ENCODE data around the gene MCCD1. TPM values are rescaled to one million over a fixed set of nuclear protein-coding genes. Genes with fewer than 3 reads are reported as not detected.
A peak's percentile ranks its signal among the peaks of the same experiment; 100 is the strongest.

The MCCD1 gene
- total RNA-seq, 8 experiments from 2014 or later: 0.38 to 1.9 (median 0.75) TPM; not detected in 1

DNA sequence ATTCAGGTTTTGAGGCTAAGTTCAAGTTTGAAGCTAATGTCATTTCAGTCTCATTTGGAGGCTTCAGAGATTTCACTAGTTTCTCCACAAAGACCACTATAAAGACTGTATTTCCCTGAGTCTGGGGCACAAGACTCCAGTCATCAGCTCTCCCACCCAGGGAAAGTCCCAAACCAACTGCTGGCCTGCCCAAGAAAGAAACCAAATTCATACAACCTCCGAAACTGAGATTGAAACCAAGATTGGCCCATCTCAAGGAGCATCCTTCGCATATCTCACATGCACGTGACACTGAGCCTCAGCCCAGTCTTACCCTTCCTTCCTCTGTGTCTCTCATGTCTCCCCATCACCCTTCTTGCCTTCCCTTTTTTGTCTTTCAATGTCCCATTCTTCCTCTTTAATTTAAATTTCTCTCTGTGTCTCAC lies 39.8 kb downstream of the MCCD1 start:
- no peak overlapping the region for H3K27ac ChIP-seq
- in situ Hi-C loops (cut with MboI; ENCODE audit: low pct_unique_long_range_greater_than_20kb in 2 of 9, low sequenced_read_pairs in 9 of 9, unreplicated experiment in 9 of 9): no loop called here
- WGBS, 10 experiments: 36 to 100% (median 83%) methylated on average over 1 to 3 of the region's 3 CpGs; no CpG with 5 or more reads in 1 of the 10 experiments
- H3K4me3 ChIP-seq: no peak overlapping the region
- H3K4me1 ChIP-seq (replicated peaks in 1 of 2): no peaks in the 10 kb centered on the region
- no peak for ATAC-seq (replicated peaks in 6 of 8)

DNA sequence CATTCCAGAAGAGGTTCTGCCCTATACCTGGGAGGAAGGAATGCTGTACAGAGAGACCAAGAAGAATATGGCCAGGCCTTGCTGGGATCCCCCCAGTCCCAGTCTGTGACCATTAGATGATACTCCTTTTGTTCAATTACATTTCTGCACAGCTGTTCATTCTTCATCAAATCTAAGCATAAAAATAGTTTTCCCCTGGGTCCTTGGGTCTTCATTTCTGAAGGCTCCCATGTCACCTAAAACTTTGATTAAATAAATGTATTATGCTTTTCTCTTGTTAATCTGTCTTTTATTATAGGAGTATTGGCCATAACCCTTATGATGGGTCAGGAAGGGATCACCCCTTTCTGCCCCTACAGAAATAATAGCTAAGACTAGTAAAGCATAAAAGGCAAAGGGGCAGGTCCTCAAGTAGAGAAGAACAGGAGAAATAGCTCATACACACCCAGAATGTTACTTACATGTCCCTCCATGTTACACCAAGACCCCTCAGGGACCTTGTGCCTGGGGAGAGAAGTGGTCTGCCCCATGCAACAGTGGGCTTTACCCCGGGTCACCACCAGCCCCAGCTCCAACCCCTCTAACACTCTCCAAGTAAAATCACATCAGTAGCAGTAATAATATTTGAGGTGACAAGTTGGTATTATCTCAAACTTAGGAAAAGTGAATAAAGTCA lies 41.2 kb downstream of the MCCD1 start:
- no peak for ATAC-seq (replicated peaks in 6 of 8)
- Histone ChIP-seq H3K27ac (no peak overlapping the region), H3K4me1 (replicated peaks in 1 of 2) (no peaks in the 10 kb centered on the region), H3K4me3 (no peak overlapping the region)
- in situ Hi-C loops (cut with MboI; ENCODE audit: low pct_unique_long_range_greater_than_20kb in 2 of 9, low sequenced_read_pairs in 9 of 9, unreplicated experiment in 9 of 9): no loop called here
- WGBS, 10 experiments: 63 to 71% methylated on average over 1 of the region's 1 CpG; no CpG with 5 or more reads in 8 of the 10 experiments

DNA sequence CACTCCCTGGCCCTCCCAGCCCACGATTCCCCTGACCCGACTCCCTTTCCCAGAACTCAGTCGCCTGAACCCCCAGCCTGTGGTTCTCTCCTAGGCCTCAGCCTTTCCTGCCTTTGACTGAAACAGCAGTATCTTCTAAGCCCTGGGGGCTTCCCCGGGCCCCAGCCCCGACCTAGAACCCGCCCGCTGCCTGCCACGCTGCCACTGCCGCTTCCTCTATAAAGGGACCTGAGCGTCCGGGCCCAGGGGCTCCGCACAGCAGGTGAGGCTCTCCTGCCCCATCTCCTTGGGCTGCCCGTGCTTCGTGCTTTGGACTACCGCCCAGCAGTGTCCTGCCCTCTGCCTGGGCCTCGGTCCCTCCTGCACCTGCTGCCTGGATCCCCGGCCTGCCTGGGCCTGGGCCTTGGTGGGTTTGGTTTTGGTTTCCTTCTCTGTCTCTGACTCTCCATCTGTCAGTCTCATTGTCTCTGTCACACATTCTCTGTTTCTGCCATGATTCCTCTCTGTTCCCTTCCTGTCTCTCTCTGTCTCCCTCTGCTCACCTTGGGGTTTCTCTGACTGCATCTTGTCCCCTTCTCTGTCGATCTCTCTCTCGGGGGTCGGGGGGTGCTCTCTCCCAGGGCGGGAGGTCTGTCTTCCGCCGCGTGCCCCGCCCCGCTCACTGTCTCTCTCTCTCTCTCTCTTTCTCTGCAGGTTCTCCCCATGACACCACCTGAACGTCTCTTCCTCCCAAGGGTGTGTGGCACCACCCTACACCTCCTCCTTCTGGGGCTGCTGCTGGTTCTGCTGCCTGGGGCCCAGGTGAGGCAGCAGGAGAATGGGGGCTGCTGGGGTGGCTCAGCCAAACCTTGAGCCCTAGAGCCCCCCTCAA lies 43.5 kb downstream of the MCCD1 start, which contains the start of gene LTA:
TSS of gene LTA (plus strand) at position 249 of the 871 bp plus-strand sequence. CDS start at position 703, 454 bp downstream.
- in situ Hi-C loops (cut with MboI; ENCODE audit: low pct_unique_long_range_greater_than_20kb in 2 of 9, low sequenced_read_pairs in 9 of 9, unreplicated experiment in 9 of 9): no loop called here
- ATAC-seq (replicated peaks in 6 of 8): no peak
- Histone ChIP-seq H3K4me1 (replicated peaks in 1 of 2) (no peaks in the 10 kb centered on the region), H3K27ac (no peak within 1 kb of the TSS), H3K4me3 (no peak within 1 kb of the TSS)
- 50 to 93% (median 73%) methylated on average over 2 to 10 of the region's 27 CpGs; no CpG with 5 or more reads in 3 of the 10 experiments for WGBS, 10 experiments

DNA sequence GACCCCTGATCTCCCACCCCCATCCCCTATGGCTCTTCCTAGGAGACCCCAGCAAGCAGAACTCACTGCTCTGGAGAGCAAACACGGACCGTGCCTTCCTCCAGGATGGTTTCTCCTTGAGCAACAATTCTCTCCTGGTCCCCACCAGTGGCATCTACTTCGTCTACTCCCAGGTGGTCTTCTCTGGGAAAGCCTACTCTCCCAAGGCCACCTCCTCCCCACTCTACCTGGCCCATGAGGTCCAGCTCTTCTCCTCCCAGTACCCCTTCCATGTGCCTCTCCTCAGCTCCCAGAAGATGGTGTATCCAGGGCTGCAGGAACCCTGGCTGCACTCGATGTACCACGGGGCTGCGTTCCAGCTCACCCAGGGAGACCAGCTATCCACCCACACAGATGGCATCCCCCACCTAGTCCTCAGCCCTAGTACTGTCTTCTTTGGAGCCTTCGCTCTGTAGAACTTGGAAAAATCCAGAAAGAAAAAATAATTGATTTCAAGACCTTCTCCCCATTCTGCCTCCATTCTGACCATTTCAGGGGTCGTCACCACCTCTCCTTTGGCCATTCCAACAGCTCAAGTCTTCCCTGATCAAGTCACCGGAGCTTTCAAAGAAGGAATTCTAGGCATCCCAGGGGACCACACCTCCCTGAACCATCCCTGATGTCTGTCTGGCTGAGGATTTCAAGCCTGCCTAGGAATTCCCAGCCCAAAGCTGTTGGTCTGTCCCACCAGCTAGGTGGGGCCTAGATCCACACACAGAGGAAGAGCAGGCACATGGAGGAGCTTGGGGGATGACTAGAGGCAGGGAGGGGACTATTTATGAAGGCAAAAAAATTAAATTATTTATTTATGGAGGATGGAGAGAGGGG lies 44.7 kb downstream of the MCCD1 start:
- 50 to 93% (median 80%) methylated on average over 1 to 6 of the region's 9 CpGs; no CpG with 5 or more reads in 2 of the 10 experiments for WGBS, 10 experiments
- ATAC-seq (replicated peaks in 6 of 8): no peak
- in situ Hi-C loops (cut with MboI; ENCODE audit: low pct_unique_long_range_greater_than_20kb in 2 of 9, low sequenced_read_pairs in 9 of 9, unreplicated experiment in 9 of 9): no loop called here

GRCh38 chr6:31574106-31575061 lies 45.6 kb downstream of the MCCD1 start:
- Histone ChIP-seq H3K27ac (no peak overlapping the region), H3K4me3 (no peak overlapping the region), H3K4me1 (replicated peaks in 1 of 2) (no peaks in the 10 kb centered on the region)
- in situ Hi-C loops (cut with MboI; ENCODE audit: low pct_unique_long_range_greater_than_20kb in 2 of 9, low sequenced_read_pairs in 9 of 9, unreplicated experiment in 9 of 9): no loop called here
- WGBS, 10 experiments: 33 to 92% (median 66%) methylated on average over 2 to 6 of the region's 14 CpGs; no CpG with 5 or more reads in 2 of the 10 experiments
- ATAC-seq (replicated peaks in 6 of 8): no peak

More for the DNA sequence above, 44.7 kb downstream of the MCCD1 start:
- Histone ChIP-seq H3K4me3 (no peak overlapping the region), H3K27ac (no peak overlapping the region), H3K4me1 (replicated peaks in 1 of 2) (no peaks in the 10 kb centered on the region)

DNA sequence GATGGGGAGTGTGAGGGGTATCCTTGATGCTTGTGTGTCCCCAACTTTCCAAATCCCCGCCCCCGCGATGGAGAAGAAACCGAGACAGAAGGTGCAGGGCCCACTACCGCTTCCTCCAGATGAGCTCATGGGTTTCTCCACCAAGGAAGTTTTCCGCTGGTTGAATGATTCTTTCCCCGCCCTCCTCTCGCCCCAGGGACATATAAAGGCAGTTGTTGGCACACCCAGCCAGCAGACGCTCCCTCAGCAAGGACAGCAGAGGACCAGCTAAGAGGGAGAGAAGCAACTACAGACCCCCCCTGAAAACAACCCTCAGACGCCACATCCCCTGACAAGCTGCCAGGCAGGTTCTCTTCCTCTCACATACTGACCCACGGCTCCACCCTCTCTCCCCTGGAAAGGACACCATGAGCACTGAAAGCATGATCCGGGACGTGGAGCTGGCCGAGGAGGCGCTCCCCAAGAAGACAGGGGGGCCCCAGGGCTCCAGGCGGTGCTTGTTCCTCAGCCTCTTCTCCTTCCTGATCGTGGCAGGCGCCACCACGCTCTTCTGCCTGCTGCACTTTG lies 46.7 kb downstream of the MCCD1 start, which contains the start of gene TNF:
TSS of gene TNF (plus strand) at position 231 of the 567 bp plus-strand sequence. CDS start at position 408, 177 bp downstream.
- Histone ChIP-seq H3K4me1 (replicated peaks in 1 of 2) (no peaks in the 10 kb centered on the region), H3K4me3 (no peak within 1 kb of the TSS), H3K27ac (no peak within 1 kb of the TSS)
- in situ Hi-C loops (cut with MboI; ENCODE audit: low pct_unique_long_range_greater_than_20kb in 2 of 9, low sequenced_read_pairs in 9 of 9, unreplicated experiment in 9 of 9): no loop called here
- WGBS, 10 experiments: 0 to 100% (median 72%) methylated on average over 1 to 11 of the region's 19 CpGs; no CpG with 5 or more reads in 3 of the 10 experiments
- ATAC-seq (replicated peaks in 6 of 8): peak in 3 of 8 experiments; percentile 86 to 98 (median 94)

- in situ Hi-C loops (cut with MboI; ENCODE audit: low pct_unique_long_range_greater_than_20kb in 2 of 9, low sequenced_read_pairs in 9 of 9, unreplicated experiment in 9 of 9): no loop called here
- Histone ChIP-seq H3K27ac (no peak overlapping the region), H3K4me3 (no peak overlapping the region), H3K4me1 (replicated peaks in 1 of 2) (no peaks in the 10 kb centered on the region)
- WGBS, 10 experiments: 47 to 100% (median 65%) methylated on average over 1 to 7 of the region's 8 CpGs; no CpG with 5 or more reads in 1 of the 10 experiments
- ATAC-seq (replicated peaks in 6 of 8): no peak
Measured at GRCh38 chr6:31575952-31576685, 47.4 kb downstream of the MCCD1 start.

DNA sequence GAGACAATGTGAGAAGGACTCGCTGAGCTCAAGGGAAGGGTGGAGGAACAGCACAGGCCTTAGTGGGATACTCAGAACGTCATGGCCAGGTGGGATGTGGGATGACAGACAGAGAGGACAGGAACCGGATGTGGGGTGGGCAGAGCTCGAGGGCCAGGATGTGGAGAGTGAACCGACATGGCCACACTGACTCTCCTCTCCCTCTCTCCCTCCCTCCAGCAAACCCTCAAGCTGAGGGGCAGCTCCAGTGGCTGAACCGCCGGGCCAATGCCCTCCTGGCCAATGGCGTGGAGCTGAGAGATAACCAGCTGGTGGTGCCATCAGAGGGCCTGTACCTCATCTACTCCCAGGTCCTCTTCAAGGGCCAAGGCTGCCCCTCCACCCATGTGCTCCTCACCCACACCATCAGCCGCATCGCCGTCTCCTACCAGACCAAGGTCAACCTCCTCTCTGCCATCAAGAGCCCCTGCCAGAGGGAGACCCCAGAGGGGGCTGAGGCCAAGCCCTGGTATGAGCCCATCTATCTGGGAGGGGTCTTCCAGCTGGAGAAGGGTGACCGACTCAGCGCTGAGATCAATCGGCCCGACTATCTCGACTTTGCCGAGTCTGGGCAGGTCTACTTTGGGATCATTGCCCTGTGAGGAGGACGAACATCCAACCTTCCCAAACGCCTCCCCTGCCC lies 48.3 kb downstream of the MCCD1 start:
- Histone ChIP-seq H3K4me3 (no peak overlapping the region), H3K4me1 (replicated peaks in 1 of 2) (peaks cover 0 to 6% of the 10 kb centered on the region in 2 donors), H3K27ac (no peak overlapping the region)
- in situ Hi-C loops (cut with MboI; ENCODE audit: low pct_unique_long_range_greater_than_20kb in 2 of 9, low sequenced_read_pairs in 9 of 9, unreplicated experiment in 9 of 9): no loop called here
- 52 to 90% (median 78%) methylated on average over 1 to 8 of the region's 19 CpGs; no CpG with 5 or more reads in 2 of the 10 experiments for WGBS, 10 experiments
- ATAC-seq (replicated peaks in 6 of 8): no peak

DNA sequence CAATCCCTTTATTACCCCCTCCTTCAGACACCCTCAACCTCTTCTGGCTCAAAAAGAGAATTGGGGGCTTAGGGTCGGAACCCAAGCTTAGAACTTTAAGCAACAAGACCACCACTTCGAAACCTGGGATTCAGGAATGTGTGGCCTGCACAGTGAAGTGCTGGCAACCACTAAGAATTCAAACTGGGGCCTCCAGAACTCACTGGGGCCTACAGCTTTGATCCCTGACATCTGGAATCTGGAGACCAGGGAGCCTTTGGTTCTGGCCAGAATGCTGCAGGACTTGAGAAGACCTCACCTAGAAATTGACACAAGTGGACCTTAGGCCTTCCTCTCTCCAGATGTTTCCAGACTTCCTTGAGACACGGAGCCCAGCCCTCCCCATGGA lies 48.8 kb downstream of the MCCD1 start:
- in situ Hi-C loops (cut with MboI; ENCODE audit: low pct_unique_long_range_greater_than_20kb in 2 of 9, low sequenced_read_pairs in 9 of 9, unreplicated experiment in 9 of 9): no loop called here
- no peak for ATAC-seq (replicated peaks in 6 of 8)
- WGBS, 10 experiments: 20 to 93% (median 73%) methylated on average over 1 to 3 of the region's 3 CpGs; no CpG with 5 or more reads in 4 of the 10 experiments

DNA sequence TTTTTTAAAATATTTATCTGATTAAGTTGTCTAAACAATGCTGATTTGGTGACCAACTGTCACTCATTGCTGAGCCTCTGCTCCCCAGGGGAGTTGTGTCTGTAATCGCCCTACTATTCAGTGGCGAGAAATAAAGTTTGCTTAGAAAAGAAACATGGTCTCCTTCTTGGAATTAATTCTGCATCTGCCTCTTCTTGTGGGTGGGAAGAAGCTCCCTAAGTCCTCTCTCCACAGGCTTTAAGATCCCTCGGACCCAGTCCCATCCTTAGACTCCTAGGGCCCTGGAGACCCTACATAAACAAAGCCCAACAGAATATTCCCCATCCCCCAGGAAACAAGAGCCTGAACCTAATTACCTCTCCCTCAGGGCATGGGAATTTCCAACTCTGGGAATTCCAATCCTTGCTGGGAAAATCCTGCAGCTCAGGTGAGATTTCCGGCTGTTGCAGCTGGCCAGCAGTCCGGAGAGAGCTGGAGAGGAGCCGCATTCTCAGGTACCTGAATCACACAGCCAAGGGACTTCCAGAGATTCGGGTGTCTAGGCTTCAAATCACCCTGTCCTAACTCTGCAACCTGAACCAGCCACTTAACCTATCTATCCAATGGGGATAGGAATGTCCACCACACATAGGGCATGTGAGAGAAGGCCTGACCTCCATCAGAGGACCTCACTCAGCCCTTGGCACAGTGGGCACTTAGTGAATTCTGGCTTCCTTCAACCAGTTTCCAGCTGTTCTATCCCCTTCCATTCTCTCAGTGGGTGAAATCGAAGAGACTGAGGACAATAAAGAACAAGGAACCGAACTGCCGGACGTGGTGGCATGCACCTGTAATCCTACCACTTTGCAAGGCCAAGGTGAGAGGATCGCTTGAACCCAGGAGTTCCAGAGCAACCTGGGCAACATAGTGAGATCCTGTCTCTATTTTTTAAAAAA lies 49.7 kb downstream of the MCCD1 start:
- Histone ChIP-seq H3K27ac (no peak overlapping the region), H3K4me1 (replicated peaks in 1 of 2) (peaks cover 0 to 6% of the 10 kb centered on the region in 2 donors), H3K4me3 (no peak overlapping the region)
- 50 to 97% (median 82%) methylated on average over 2 to 8 of the region's 12 CpGs; no CpG with 5 or more reads in 2 of the 10 experiments for WGBS, 10 experiments
- no peak for ATAC-seq (replicated peaks in 6 of 8)
- in situ Hi-C loops (cut with MboI; ENCODE audit: low pct_unique_long_range_greater_than_20kb in 2 of 9, low sequenced_read_pairs in 9 of 9, unreplicated experiment in 9 of 9): no loop called here

More for the DNA sequence above, 48.8 kb downstream of the MCCD1 start:
- H3K4me3 ChIP-seq: no peak overlapping the region
- peaks cover 0 to 6% of the 10 kb centered on the region in 2 donors for H3K4me1 ChIP-seq (replicated peaks in 1 of 2)
- no peak overlapping the region for H3K27ac ChIP-seq
